HFFc6 (cell line): Measurements from ENCODE around the gene PREPL. TPM values are rescaled to one million over a fixed set of nuclear protein-coding genes. Genes with fewer than 3 reads are reported as not detected.

Experiments used
- DNase-seq: peaks from one replicate; pipeline ENCODE4 v3.0.0-alpha.2; 2018
- H3K27ac Mint-ChIP-seq: 2 replicates; pipeline ENCODE4 v1.8.0; 2020; ENCODE audit warnings: mild to moderate bottlenecking, mixed read lengths
- H3K27me3 Mint-ChIP-seq: 2 replicates; pipeline ENCODE4 v1.8.0; 2021; ENCODE audit warnings: mild to moderate bottlenecking, moderate library complexity, mixed read lengths; ENCODE audit not compliant: insufficient read depth
- H3K36me3 Mint-ChIP-seq: 2 replicates; pipeline ENCODE4 v1.8.0; 2021; ENCODE audit warnings: low read depth, mixed read lengths
- H3K4me1 Mint-ChIP-seq: 2 replicates; pipeline ENCODE4 v1.8.0; 2020; ENCODE audit warnings: low read depth, mixed read lengths
- H3K4me3 Mint-ChIP-seq: 2 replicates; pipeline ENCODE4 v1.8.0; 2020; ENCODE audit warnings: mild to moderate bottlenecking, moderate library complexity, mixed read lengths
- H3K9me3 Mint-ChIP-seq: 2 replicates; pipeline ENCODE4 v1.8.0; 2020; ENCODE audit warnings: mild to moderate bottlenecking, mixed read lengths
- total RNA-seq, 6 experiments: library from RNA; stranded (reverse); fragmentation: NEBNext Ultra II Directional; extraction: Animal tissue kit (Norgen Biotek cat#: 25700); gene quantifications; 2 replicates in 1 of 6; 3 replicates in 5 of 6; pipeline ENCODE4 v1.2.3, GENCODE V29; 2021
- TF ChIP-seq, protein P1 (sequence below): fragments of 200-600 bp; sonication (generic); IDR thresholded peaks from 2 replicates; pipeline ENCODE4 v1.5.0; 2021; ENCODE audit warnings: antibody characterized with exemption, mild to moderate bottlenecking

The PREPL gene
- total RNA-seq, 6 experiments from 2014 or later, result 51.5 to 67.1 (median 55.6) TPM

DNA sequence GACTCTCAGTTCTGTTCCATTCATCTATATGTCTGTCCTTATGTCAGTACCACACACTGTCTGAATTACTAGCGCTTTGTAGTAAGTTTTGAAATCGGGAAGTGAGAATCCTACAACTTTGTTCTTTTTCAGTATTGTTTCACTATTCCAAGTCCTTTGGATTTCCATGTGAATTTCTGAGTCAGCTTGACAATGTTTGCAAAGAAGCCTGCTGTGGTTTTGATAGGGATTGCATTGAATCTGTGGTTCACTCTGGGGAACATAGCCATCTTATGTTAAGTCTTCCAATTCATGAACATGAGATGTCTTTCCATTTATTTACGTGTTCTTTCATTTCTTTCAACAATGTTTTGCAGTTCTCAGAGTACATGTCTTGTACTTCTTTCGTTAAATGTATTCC, 71.0 kb downstream of the PREPL start:
- DNase-seq, result peak; percentile 50
- H3K27me3 Mint-ChIP-seq, result peaks cover 9% of the 10 kb centered on the region
- H3K36me3 Mint-ChIP-seq, result no peaks in the 10 kb centered on the region
- H3K4me3 Mint-ChIP-seq, result no peak overlapping the region
- H3K4me1 Mint-ChIP-seq, result peaks cover 33% of the 10 kb centered on the region
- H3K27ac Mint-ChIP-seq, result no peak overlapping the region
- no peaks in the 10 kb centered on the region for H3K9me3 Mint-ChIP-seq
- TF ChIP-seq, protein P1, sequence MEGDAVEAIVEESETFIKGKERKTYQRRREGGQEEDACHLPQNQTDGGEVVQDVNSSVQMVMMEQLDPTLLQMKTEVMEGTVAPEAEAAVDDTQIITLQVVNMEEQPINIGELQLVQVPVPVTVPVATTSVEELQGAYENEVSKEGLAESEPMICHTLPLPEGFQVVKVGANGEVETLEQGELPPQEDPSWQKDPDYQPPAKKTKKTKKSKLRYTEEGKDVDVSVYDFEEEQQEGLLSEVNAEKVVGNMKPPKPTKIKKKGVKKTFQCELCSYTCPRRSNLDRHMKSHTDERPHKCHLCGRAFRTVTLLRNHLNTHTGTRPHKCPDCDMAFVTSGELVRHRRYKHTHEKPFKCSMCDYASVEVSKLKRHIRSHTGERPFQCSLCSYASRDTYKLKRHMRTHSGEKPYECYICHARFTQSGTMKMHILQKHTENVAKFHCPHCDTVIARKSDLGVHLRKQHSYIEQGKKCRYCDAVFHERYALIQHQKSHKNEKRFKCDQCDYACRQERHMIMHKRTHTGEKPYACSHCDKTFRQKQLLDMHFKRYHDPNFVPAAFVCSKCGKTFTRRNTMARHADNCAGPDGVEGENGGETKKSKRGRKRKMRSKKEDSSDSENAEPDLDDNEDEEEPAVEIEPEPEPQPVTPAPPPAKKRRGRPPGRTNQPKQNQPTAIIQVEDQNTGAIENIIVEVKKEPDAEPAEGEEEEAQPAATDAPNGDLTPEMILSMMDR, result no peak

DNA sequence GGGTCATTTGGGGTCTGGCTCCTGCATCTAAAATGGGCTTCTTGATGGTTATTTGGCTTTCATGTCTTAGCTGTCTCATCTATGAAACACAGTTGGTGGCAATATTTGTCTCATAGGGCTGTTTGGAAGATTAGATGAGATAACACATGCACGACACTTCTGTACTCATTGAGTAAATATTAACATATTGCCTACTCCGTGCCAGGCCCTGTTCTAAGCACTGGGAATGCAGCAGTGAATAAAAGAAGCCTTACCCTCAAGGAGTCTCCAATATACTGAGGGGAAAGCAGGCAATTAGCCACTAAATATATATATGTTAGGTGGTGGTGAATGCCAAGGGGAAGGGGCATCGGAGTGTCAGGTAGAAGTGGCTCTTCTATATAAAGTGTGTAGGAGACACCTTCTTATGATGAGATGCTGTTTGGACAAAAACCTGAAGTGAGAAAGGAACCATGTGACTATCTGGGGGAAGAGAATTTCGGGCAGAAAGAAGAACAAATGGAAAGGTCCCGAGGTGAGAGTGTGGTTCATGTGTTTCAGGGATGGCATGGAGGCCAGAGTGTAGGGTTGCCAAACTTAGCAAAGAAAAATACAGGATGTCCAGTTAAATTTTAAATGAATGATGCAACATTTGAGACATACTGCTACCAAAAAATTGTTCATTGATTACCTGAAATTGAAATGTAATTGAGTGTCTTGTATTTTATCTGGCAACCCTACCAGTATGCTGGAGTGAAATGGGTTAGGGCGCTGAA, 74.2 kb downstream of the PREPL start:
- DNase-seq, result no peak
- Mint-ChIP-seq H3K4me3 (no peak overlapping the region), H3K27me3 (peaks cover 13% of the 10 kb centered on the region), H3K4me1 (peaks cover 22% of the 10 kb centered on the region), H3K9me3 (no peaks in the 10 kb centered on the region), H3K27ac (no peak overlapping the region), H3K36me3 (no peaks in the 10 kb centered on the region)
- TF ChIP-seq, protein P1, result no peak

DNA sequence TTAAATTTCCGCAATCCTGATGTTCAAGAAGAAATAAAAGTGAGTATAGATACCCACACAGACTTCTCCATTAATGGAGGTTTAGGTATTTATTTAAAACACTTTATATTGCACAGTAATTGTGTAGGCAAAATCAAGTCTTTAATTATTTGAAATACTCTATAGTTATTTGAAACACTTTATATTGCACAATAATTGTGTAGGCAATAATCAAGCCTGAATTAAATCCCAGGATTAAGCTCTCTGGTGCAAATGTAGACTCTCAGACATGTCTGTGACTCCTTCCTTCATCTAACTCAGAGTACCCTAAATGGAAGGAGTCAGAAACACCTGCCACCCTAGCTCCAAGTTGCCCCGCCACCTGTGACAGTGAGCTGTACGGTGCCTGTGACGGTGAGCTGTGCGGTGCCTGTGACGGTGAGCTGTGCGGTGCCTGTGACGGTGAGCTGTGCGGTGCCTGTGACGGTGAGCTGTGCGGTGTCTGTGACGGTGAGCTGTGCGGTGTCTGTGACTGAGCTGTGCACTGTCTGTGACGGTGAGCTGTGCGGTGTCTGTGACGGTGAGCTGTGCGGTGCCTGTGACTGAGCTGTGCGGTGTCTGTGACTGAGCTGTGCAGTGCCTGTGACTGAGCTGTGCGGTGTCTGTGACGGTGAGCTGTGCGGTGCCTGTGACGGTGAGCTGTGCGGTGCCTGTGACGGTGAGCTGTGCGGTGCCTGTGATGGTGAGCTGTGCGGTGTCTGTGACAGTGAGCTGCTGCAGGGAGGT, 75.0 kb downstream of the PREPL start:
- Mint-ChIP-seq H3K27ac (no peak overlapping the region), H3K4me3 (no peak overlapping the region), H3K9me3 (no peaks in the 10 kb centered on the region), H3K27me3 (peaks cover 13% of the 10 kb centered on the region), H3K4me1 (peaks cover 15% of the 10 kb centered on the region), H3K36me3 (no peaks in the 10 kb centered on the region)
- no peak for DNase-seq
- TF ChIP-seq, protein P1, result no peak

DNA sequence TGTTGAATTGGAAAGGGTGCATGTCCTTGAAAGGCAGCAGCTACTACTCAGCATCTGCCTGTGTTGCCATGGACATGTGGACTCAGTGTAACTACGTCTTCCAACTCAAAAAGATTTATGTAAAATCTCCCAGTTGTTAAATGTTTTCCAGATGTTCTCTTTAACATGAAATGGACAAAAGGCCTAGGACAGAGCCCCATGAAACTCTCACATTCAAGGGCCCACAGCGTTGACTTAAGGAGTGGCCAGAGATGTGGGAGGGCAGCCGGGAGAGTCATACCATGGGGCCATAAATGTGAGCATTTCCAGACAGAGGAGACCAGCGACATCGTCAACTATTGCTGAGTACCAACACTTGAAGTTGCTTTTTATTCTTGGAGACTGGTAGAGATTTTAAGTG, 76.1 kb downstream of the PREPL start:
- H3K4me3 Mint-ChIP-seq, result no peak overlapping the region
- no peak overlapping the region for H3K27ac Mint-ChIP-seq
- TF ChIP-seq, protein P1, result no peak
- H3K9me3 Mint-ChIP-seq, result no peaks in the 10 kb centered on the region
- H3K4me1 Mint-ChIP-seq, result peaks cover 4% of the 10 kb centered on the region
- H3K27me3 Mint-ChIP-seq, result peaks cover 17% of the 10 kb centered on the region
- no peak for DNase-seq
- no peaks in the 10 kb centered on the region for H3K36me3 Mint-ChIP-seq

DNA sequence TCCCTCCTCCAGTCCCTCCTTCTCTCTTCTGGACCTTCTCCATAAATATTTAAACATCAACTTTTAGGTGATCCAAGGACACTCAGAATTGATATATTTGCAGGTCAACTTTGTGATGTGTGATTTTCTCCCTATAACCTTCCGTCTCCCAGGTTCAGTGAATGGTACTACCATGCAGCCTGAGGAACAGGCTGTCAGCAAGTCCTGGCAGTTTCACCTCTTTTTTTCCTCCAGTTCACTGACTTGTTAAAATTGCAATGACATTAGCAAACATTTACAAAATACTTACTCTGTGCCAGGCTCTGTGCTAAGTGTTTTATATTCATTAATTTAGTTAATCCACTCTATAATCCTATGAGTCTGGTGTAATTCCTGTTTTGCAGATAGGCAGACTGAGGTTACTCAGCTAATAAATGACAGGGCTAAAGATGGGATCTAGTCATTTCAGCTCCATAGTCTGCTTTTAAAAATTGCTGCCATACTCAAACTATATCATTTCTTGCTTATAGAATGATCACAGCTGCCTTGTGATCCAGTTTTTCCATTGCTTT, 78.1 kb downstream of the PREPL start:
- Mint-ChIP-seq H3K4me1 (no peaks in the 10 kb centered on the region; the same call in 1 of the 2 replicates), H3K36me3 (no peaks in the 10 kb centered on the region), H3K4me3 (no peak overlapping the region), H3K27ac (no peak overlapping the region), H3K27me3 (peaks cover 22% of the 10 kb centered on the region), H3K9me3 (no peaks in the 10 kb centered on the region)
- TF ChIP-seq, protein P1, result no peak
- no peak for DNase-seq
